HG03558 (cell line): ENCODE results near the gene PSMB10.
"Not testable (repeated sequence)": the region's sequence is repeated elsewhere in the genome, so short reads cannot be mapped to it uniquely, and the experiment has no call there.

Experiments used
- ATAC-seq: cut with Tn5 transposase; IDR thresholded peaks from one replicate; pipeline ENCODE4 v1.9.1; 2021; ENCODE audit warnings: moderate number of reproducible peaks; ENCODE audit not compliant: unreplicated experiment; ENCODE audit errors: extremely low read depth

PSMB10 gene

GRCh38 chr16:67943619-67944504 lies 7.2 kb upstream of the PSMB10 start, which contains the start of gene LCAT:
Gene LCAT (minus strand): TSS chr16:67944120. CDS start chr16:67944101, 19 bp downstream.
- ATAC-seq, result no peak

DNA sequence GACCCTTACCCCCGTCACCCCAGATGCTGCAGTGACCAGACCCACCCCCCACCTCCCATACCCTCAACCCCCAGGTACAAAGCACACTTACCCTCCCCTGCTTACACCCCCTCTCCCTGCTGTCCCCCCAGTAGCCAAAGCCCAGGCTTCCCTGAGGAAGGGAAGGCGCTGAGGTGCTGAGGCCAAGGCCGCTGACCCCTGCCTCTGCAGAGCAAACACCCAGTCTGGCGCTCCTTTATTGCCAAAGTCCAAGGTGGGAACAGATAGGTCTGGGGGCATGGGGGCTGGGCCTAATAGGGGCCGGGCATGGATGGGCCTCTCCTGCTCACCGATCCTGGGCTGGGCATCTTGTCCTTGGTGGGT lies 6.6 kb upstream of the PSMB10 start:
- ATAC-seq, result no peak

DNA sequence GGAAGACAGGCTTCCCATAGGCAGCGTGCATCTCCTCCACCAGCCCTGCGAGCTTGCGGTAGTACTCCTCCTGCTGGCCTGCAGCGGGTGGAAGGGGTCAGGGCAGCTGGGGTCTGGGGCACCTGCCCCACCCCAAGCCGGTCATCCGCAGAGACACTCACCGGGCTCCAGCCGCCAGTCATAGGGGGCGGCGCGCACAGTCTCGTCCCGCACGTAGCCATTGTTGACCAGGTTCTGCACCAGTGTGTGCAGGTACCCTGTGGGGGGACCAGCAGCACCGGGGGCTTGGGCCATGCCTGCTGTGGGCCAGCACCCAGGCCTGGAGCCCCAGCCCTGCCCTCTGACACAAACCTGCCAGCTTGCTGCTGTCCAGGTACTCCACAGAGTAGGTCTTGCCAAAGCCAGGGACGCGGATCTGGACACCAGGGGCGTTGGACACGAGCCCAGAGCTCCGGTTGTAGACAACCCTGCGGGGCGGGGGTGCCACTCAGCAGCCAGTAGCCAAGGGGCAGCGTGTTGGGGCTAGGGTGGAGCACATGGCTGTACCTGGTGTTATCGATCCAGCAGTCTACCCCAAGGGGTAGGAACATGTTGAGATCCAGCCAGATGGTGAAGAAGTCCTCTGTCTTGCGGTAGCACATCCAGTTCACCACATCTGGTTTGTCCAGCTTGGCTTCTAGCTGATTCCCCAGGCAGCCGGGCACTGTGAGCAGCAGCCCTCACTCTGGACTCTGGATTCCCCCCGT lies 6.0 kb upstream of the PSMB10 start:
- ATAC-seq, result no peak

- ATAC-seq, result no peak
Observed at GRCh38 chr16:67942200-67942509, 5.5 kb upstream of the PSMB10 start.

DNA sequence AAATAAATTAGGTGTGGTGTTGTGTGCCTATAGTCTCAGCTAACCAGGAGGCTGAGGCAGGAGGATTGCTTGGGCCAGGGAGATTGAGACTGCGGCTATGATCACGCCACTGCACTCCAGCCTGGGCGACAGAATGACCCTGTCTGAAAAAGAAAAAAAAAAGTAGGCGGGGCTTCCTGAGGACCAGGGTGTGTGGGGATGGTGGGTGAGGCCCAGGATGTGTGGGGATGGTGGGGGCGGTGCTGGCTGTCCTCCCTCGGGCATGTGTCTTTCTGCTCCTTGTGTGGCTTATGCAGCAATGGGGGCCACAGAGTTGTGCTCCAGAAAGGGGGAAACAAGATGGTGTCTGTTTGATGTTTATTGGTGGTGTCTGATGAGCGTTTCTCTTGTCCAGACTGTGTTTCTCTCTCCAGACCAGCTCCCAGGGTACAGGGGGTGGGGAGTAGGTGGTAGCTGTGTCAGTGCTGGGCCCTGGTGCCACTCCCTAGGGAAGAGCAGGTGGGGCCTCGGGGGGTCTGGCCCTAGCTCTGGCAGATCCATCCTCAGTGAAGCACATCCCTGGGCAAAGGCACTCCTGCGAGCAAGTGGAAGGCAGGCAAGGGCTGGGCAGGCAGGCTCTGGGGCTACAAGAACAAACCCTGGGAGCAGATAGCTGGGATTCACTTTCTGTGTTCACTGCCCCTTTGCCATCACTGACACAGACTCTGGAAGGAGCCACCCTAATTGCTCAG lies 5.0 kb upstream of the PSMB10 start:
- ATAC-seq, result no peak

GRCh38 chr16:67940446-67941089 lies 3.9 kb upstream of the PSMB10 start:
- ATAC-seq, result no peak

DNA sequence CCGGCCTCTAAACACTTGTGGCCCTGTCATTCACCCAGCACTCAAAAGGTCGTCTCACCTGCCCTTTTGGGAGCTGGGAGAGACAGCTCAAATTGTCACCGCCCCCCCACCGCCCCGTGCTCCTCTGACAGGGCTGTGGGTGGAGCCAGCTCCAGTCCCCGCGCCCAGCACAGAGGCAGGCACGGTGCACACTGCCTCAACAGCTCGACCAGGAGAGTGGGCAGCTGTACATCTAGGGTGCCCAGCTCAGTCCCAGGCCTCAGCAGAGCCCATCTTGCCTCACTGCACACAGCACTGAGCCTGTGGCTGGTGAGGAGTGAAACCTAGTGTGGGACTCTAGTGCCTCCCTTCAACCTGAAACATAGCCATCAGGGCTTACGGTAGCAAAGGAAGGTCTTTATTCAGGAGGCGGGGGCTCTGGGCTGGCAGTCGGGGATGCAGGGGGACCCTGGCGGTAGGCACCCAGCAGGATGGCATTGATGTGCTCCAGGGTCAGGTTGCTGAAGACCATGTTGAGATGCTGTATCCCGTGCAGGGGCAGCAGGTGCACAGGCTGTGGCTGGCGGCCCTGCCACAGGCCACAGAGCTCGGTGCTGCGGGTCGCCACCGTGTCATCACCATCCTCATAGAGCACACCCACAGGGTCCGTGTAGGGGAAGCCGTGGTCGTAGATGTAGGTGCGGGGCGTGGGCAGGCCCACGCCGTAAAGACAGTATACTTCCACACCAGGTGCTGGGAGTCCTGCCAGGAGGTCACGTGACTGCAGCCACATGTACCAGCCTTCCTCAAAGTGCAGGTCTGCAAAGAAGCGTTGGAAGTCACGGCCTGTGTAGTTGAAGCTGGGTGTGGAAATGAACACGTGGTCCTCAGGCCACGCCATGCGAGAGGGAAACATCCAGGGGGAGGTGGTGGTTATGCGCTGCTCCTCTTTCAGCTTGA lies 3.1 kb upstream of the PSMB10 start:
- no peak for ATAC-seq

DNA sequence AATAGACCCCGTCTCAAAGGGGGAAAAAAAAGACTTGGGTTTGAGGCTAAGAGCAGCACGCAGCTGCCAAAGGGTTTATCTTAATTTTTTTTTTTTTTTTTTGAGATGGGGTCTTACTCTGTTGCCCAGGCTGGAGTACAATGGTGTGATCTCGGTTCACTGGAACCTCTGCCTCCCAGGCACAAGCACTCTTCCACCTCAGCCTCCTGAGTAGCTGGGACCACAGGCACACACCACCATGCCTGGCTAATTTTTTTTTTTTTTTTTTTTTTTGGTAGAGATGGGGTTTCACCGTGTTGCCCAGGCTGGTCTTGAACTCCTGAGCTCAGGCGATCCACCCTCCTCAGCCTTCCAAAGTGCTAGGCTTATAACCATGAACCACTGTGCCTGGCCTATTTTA lies 1.1 kb upstream of the PSMB10 start:
- not testable (repeated sequence) for ATAC-seq

DNA sequence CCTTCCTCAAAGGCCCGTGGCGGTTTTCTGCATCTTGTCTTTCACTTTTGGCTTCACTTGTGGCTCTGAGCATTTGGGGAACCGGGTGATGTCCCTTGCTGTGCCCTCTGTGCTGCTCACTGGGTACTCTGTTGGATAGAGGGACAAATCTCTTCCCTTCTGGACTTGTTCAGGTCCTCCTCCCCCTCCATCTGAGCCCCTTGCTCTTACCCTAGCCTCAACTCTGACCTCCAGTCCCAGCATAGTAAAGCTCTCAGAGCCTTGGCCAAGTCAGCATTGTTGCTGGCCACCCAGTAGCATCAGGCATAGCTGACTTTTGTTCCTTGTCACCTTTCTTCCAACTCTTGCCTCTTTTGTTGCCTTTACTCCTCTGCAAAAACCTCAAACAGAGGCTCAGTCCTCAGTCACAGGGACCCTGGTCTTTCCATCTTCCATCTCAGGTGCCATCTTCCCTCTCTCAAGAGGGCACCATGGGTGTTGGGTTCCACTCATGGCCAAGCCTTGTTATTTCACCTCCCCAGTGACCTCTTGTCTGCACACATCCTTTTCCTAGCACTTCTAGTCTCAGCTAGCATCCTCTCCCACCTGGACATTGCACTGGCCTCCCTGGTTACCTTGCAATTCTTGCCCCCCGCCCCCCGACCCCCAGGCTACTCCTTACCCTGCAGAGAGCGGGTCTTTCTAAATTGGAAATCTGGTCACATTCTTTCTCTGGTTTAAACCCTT lies 393 bp upstream of the PSMB10 start:
- ATAC-seq, result no peak

DNA sequence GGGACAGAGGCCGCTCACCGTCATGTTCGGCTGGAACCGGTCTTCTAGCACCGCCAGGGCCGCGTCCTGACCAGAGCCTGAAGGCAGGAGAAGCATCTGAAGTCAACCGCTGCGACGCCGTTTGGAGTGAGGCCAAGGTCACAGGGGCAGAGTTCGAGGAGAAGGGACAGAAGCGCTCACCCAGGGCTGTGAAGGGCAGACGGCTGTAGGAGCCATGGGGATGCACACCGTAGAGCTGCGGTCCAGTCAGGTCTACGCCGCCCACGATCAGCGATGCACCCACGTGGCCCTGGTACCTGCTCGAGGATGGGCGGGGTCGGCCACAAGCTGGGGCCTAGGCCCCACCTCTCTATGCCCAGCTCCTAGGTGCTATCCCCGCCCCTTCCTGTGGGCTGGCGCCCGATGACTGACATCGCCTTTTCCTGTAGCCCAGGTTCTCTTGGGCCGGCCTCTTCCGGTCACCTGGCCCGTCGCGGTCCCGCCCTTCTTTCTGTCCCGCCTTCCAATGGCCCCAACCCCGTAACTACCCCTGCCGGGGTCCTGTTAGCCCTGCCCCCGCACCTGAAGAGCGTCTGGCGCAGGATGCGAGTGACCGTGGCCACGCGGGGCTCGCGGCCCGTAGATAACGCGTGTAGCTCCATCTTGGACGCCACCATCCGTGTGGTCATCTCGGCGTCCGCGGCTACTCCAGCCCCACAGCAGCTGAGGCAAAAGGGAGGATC lies 1.1 kb downstream of the PSMB10 start:
- ATAC-seq, result peak; percentile 51

DNA sequence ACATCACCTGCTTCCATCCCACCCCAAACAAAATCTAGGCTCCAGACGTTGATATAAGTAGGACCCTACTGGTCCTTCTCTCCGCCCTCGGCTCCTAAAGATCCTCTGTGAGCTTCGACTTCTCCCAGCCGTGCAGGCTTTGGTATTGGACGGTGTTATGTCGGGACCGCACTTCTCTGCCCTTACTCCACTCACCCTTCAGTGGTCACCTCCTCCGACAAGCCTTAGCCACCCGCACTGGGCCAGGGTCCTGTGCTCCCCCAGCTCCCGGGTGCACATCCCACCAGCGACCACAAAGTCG lies 1.6 kb downstream of the PSMB10 start:
- no peak for ATAC-seq

DNA sequence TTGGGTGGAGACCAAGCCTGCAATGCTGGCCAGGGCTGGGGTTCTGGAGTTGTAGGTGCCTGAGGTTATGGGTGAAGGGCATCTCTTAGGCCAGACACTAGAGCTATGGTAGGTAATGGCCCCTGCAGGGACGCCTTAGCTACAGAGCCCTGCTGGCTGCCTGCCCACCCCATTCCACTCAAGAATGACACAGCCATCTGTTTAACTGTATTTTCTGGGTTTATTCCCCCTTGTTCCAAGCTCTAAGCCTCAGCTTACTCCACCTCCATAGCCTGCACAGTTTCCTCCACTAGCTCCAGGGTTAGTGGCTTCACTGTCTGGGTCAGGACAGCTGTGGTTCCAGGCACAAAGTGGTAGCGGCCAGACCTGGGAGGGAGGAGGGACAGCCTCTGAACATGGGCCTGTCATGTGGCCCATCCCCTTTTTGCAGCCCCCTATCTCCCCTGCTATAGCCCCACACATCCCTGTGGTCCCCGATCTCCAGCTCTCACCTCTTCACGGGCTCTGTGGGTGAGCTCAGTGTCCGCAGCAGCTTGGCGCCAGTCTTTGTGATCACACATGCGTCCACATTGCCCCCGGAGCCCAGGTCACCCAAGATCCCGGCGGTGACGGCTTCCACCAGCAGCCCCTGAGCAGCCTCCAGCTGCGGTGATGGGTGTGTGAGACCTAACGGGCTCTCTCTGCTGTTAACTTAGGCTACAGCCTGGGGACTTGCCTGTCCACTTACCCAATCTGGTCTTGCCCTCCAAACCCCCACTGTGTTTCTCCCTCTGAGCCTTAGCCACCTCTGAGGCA lies 2.1 kb downstream of the PSMB10 start:
- no peak for ATAC-seq

GRCh38 chr16:67933805-67934204 lies 2.8 kb downstream of the PSMB10 start:
- no peak for ATAC-seq

DNA sequence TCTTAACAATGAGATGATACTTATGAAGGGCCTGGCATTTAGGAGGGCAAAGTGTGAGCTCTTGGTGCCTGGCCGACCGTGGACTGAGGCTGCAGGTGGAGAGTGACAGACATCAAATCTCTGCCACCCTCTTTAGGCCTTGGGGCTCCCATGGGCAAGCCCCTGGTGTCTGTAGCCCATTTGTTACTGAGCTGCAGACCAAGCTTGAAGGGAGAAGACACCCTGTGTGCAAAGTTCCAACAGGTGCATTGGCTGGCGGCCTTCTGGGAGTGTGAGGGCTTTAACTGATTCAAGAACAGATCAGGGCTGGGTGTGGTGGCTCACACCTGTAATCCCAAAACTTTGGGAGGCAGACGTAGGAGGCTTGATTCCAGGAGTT lies 4.2 kb downstream of the PSMB10 start:
- ATAC-seq, result no peak

GRCh38 chr16:67931712-67932461 lies 4.8 kb downstream of the PSMB10 start, which contains the start of gene CTRL:
Gene CTRL (minus strand): TSS chr16:67931862. CDS start chr16:67931852, 10 bp downstream.
- ATAC-seq, result no peak

- no peak for ATAC-seq
Observed at GRCh38 chr16:67930678-67931211, 5.9 kb downstream of the PSMB10 start.

DNA sequence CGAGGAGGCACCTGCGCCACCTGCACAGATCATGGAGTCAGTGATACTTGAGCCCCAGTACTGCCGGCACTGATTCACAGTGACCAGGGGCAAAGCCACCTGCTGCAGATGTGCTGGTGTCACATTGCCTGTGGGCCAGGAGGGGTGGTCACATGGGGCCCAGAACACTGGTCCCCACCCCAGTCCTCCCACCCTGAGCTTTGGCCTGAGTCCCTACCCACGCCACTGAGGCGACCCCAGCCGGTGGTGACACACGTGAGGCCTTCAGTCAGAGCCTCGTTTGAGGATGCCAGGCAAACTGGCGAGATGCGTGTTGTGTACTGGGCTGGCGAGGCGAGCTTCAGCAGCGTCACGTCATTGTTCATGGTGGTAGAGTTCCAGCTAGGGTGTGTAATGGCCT lies 6.5 kb downstream of the PSMB10 start:
- no peak for ATAC-seq
